ENCODE measurements around the gene GNA15.

DNA sequence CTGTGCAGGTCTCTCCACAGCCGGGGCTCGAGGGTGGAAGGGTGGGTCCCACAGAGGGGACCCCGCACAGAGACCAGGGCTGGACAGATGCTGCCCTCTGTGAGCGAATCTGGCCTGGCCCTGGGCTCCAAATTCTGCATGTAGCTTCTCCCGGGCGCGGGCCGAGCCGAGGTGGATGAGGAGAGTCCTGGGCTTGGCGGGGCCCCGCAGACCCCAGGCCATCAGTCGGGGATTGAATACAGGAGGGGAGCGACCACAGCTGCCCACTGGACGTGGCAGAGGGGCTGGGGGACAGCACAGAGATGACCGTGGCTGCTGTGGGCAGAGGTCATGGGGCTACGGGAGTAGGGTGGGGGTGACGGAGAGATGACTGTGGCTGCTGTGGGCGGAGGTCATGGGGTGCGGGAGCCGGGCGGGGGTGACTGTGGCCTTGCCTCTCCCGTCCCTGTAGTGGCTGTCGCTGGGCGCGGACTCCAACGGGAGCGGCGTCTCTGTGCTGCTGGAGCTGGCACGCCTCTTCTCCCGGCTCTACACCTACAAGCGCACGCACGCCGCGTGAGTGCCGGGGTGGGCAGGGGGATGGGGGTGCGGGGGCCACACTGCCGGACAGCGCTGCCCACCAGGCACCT, 65.4 kb downstream of the GNA15 start:
- TF ChIP-seq, protein P1, sequence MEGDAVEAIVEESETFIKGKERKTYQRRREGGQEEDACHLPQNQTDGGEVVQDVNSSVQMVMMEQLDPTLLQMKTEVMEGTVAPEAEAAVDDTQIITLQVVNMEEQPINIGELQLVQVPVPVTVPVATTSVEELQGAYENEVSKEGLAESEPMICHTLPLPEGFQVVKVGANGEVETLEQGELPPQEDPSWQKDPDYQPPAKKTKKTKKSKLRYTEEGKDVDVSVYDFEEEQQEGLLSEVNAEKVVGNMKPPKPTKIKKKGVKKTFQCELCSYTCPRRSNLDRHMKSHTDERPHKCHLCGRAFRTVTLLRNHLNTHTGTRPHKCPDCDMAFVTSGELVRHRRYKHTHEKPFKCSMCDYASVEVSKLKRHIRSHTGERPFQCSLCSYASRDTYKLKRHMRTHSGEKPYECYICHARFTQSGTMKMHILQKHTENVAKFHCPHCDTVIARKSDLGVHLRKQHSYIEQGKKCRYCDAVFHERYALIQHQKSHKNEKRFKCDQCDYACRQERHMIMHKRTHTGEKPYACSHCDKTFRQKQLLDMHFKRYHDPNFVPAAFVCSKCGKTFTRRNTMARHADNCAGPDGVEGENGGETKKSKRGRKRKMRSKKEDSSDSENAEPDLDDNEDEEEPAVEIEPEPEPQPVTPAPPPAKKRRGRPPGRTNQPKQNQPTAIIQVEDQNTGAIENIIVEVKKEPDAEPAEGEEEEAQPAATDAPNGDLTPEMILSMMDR (IDR thresholded peaks at IDR 0.05; ENCODE audit: low read depth, low read length, poor library complexity, severe bottlenecking) = no peak
- no peak for TF ChIP-seq EZH2phosphoT487 (IDR thresholded peaks at IDR 0.05; ENCODE audit: borderline replicate concordance, low read length)
